ENCODE results near the gene TMEM207. TPM values are rescaled to one million over a fixed set of nuclear protein-coding genes. Genes with fewer than 3 reads are reported as not detected.

The TMEM207 gene
- total RNA-seq (not detected), polyA plus RNA-seq (not detected)

DNA sequence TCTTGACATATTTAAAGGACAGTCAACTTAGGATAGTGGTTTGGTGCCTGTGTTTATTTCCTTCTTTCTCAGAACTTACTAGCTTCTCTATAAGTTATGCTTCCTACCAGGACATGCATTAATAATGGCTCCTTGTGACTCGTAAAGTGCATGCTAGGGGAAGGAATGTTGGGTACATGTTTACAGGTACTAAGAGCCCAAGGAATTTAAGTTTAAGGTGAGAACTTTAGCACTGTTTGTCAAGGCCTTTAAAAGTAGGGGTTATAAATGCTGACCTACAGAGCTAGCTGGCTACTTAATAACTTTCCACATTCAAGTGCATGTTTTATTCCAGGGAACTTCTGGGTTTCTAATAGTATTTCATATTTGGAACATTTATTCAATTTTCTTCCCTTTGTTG lies at the start of gene TMEM207:
TSS of gene TMEM207 (minus strand) at position 101 of the 400 bp plus-strand sequence. CDS start at position 9, 92 bp downstream.
- Mint-ChIP-seq H3K27ac (peak within 1 kb of the TSS in 1 of 8 donors; percentile 1), H3K9me3 (no peaks in the 10 kb centered on the region), H3K4me1 (peaks cover 8 to 10% (median 9%) of the 10 kb centered on the region in 3 donors), H3K27me3 (peaks cover 0 to 8% of the 10 kb centered on the region in 2 donors), H3K4me3 (no peak within 1 kb of the TSS), H3K36me3 (no peaks in the 10 kb centered on the region)
- H3K27me3 ChIP-seq (ENCODE audit: insufficient read depth, low read length, poor library complexity, severe bottlenecking), result no peaks in the 10 kb centered on the region
- POLR2A ChIA-PET, result no interaction called here
- CTCF ChIA-PET, result no interaction called here
- H3K4me3 ChIP-seq (ENCODE audit: low read length), result no peak within 1 kb of the TSS
- no peaks in the 10 kb centered on the region for H3K4me1 ChIP-seq (ENCODE audit: insufficient read depth, low read length)
- no peak within 1 kb of the TSS for H3K27ac ChIP-seq (ENCODE audit: low read depth, low read length)
- H3K9me3 ChIP-seq (ENCODE audit: low read length), result no peaks in the 10 kb centered on the region
- DNase-seq, result no peak
- no peaks in the 10 kb centered on the region for H3K36me3 ChIP-seq (ENCODE audit: insufficient read depth, low read length)

DNA sequence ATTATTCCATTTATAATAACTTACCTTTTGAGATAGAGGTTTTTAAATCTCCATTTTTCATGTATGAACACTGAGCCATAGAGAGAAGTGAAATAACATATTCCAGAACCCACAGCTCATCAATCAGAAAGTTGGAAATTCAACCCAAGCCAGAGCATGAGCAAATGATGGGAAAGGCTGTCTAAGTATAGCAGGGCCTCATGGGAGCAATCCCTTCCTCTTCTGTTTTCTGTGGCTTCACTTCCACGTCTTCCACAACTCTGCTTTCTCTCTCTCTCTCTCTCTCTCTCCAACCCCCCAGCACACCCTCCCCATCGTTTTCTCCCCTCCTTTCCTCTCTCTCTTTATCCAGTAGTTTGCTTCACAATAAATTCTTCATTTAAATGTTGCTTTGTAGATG lies 49.4 kb upstream of the TMEM207 start:
- no peak for DNase-seq
- CTCF ChIA-PET, result interaction anchor here (0.8 kb wide), 1 partner anchor 14 kb away, joined by 5 read pairs; no protein-coding TSS in a partner anchor
- H3K27me3 Mint-ChIP-seq, result peaks cover 11 to 72% of the 10 kb centered on the region in 2 donors

DNA sequence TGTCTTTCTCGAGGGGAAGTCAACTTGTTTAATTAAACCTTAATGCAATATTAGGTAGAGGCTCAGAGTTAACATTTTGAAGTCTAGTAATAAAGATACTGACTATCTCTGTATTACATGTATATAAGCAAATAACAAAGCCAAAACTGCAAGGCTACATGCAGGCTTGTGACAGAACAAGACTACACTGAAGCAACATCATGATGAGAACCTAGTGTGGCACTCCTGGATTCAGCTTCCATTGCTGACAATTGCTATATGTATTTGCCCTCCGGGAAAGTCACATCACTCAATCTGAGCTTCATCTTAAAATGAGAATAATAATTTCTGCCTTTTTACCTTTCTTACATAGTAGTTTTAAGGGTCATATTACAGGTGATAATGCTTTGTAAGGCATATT lies 48.6 kb upstream of the TMEM207 start:
- no peak overlapping the region for H3K4me3 ChIP-seq (ENCODE audit: low read length)
- CTCF ChIA-PET, result no interaction called here
- no peak for DNase-seq
- no peak overlapping the region for H3K27ac ChIP-seq (ENCODE audit: low read depth, low read length)
- POLR2A ChIA-PET, result interaction anchor here (0.6 kb wide), 1 partner anchor 1025 kb away, joined by 3 read pairs; no protein-coding TSS in a partner anchor
- Mint-ChIP-seq H3K27ac (no peak overlapping the region), H3K4me1 (no peaks in the 10 kb centered on the region), H3K9me3 (no peaks in the 10 kb centered on the region), H3K36me3 (peaks cover 0 to 4% (median 0%) of the 10 kb centered on the region in 3 donors), H3K27me3 (peaks cover 11 to 71% of the 10 kb centered on the region in 2 donors), H3K4me3 (no peak overlapping the region)
- H3K9me3 ChIP-seq (ENCODE audit: low read length), result no peaks in the 10 kb centered on the region
- no peaks in the 10 kb centered on the region for H3K4me1 ChIP-seq (ENCODE audit: insufficient read depth, low read length)
- no peaks in the 10 kb centered on the region for H3K36me3 ChIP-seq (ENCODE audit: insufficient read depth, low read length)
- no peaks in the 10 kb centered on the region for H3K27me3 ChIP-seq (ENCODE audit: insufficient read depth, low read length, poor library complexity, severe bottlenecking)

More for the DNA sequence above, 49.4 kb upstream of the TMEM207 start:
- no peaks in the 10 kb centered on the region for H3K4me1 ChIP-seq (ENCODE audit: insufficient read depth, low read length)
- POLR2A ChIA-PET, result no interaction called here
- no peak overlapping the region for H3K4me3 ChIP-seq (ENCODE audit: low read length)
- peaks cover 0 to 4% (median 0%) of the 10 kb centered on the region in 3 donors for H3K36me3 Mint-ChIP-seq
- H3K27ac Mint-ChIP-seq, result no peak overlapping the region
- no peaks in the 10 kb centered on the region for H3K9me3 Mint-ChIP-seq
- H3K9me3 ChIP-seq (ENCODE audit: low read length), result no peaks in the 10 kb centered on the region
- H3K4me1 Mint-ChIP-seq, result no peaks in the 10 kb centered on the region
- H3K36me3 ChIP-seq (ENCODE audit: insufficient read depth, low read length), result no peaks in the 10 kb centered on the region
- no peaks in the 10 kb centered on the region for H3K27me3 ChIP-seq (ENCODE audit: insufficient read depth, low read length, poor library complexity, severe bottlenecking)
- H3K4me3 Mint-ChIP-seq, result no peak overlapping the region
- H3K27ac ChIP-seq (ENCODE audit: low read depth, low read length), result no peak overlapping the region

- Mint-ChIP-seq H3K27me3 (peaks cover 10 to 72% of the 10 kb centered on the region in 2 donors), H3K9me3 (no peaks in the 10 kb centered on the region), H3K36me3 (peaks cover 0 to 4% (median 1%) of the 10 kb centered on the region in 3 donors), H3K27ac (no peak overlapping the region), H3K4me1 (no peaks in the 10 kb centered on the region), H3K4me3 (no peak overlapping the region)
- DNase-seq, result no peak
- Histone ChIP-seq H3K27me3 (ENCODE audit: insufficient read depth, low read length, poor library complexity, severe bottlenecking) (no peaks in the 10 kb centered on the region), H3K36me3 (ENCODE audit: insufficient read depth, low read length) (no peaks in the 10 kb centered on the region), H3K4me3 (ENCODE audit: low read length) (no peak overlapping the region), H3K27ac (ENCODE audit: low read depth, low read length) (no peak overlapping the region), H3K9me3 (ENCODE audit: low read length) (no peaks in the 10 kb centered on the region), H3K4me1 (ENCODE audit: insufficient read depth, low read length) (no peaks in the 10 kb centered on the region)
- ChIA-PET CTCF (no interaction called here), POLR2A (interaction anchor here (0.6 kb wide), 1 partner anchor 1024 kb away, joined by 3 read pairs; no protein-coding TSS in a partner anchor)
Observed at GRCh38 chr3:190497811-190498210, 48.1 kb upstream of the TMEM207 start.

- ChIA-PET CTCF (no interaction called here), POLR2A (no interaction called here)
- H3K4me3 Mint-ChIP-seq, result no peak overlapping the region
- H3K36me3 ChIP-seq (ENCODE audit: insufficient read depth, low read length), result no peaks in the 10 kb centered on the region
- H3K4me1 Mint-ChIP-seq, result no peaks in the 10 kb centered on the region
- no peaks in the 10 kb centered on the region for H3K9me3 ChIP-seq (ENCODE audit: low read length)
- no peaks in the 10 kb centered on the region for H3K4me1 ChIP-seq (ENCODE audit: insufficient read depth, low read length)
- H3K9me3 Mint-ChIP-seq, result no peaks in the 10 kb centered on the region
- H3K36me3 Mint-ChIP-seq, result peaks cover 0 to 4% (median 1%) of the 10 kb centered on the region in 3 donors
- H3K27me3 Mint-ChIP-seq, result peaks cover 7 to 66% of the 10 kb centered on the region in 2 donors
- DNase-seq, result no peak
- H3K27ac Mint-ChIP-seq, result no peak overlapping the region
- H3K4me3 ChIP-seq (ENCODE audit: low read length), result no peak overlapping the region
- no peak overlapping the region for H3K27ac ChIP-seq (ENCODE audit: low read depth, low read length)
- H3K27me3 ChIP-seq (ENCODE audit: insufficient read depth, low read length, poor library complexity, severe bottlenecking), result no peaks in the 10 kb centered on the region
Observed at GRCh38 chr3:190496859-190497258, 47.2 kb upstream of the TMEM207 start.

DNA sequence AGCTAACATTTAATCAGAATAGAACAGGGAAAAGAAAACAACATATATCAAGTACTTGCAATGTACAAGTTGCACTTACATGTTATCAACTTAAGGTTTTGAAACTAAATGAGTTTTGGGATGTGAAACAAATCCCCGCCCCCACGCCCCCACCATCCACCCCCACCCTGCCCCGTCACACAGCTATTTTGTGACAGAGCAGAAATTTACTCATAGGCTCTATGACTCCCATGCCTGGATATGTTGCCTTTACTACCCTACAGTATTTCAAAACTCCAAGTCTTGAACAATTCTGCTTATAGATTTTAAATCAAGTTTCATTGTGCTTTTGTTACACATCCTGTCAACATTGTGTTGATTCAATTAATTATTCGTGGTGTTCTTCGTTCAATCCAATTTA lies 46.1 kb upstream of the TMEM207 start:
- Mint-ChIP-seq H3K36me3 (peaks cover 0 to 3% (median 1%) of the 10 kb centered on the region in 3 donors), H3K4me1 (no peaks in the 10 kb centered on the region), H3K27me3 (peaks cover 10 to 64% of the 10 kb centered on the region in 2 donors), H3K27ac (no peak overlapping the region), H3K9me3 (no peaks in the 10 kb centered on the region), H3K4me3 (no peak overlapping the region)
- no peaks in the 10 kb centered on the region for H3K4me1 ChIP-seq (ENCODE audit: insufficient read depth, low read length)
- no peak overlapping the region for H3K4me3 ChIP-seq (ENCODE audit: low read length)
- no peak overlapping the region for H3K27ac ChIP-seq (ENCODE audit: low read depth, low read length)
- no peaks in the 10 kb centered on the region for H3K9me3 ChIP-seq (ENCODE audit: low read length)
- DNase-seq, result no peak
- CTCF ChIA-PET, result no interaction called here
- no peaks in the 10 kb centered on the region for H3K36me3 ChIP-seq (ENCODE audit: insufficient read depth, low read length)
- POLR2A ChIA-PET, result no interaction called here
- no peaks in the 10 kb centered on the region for H3K27me3 ChIP-seq (ENCODE audit: insufficient read depth, low read length, poor library complexity, severe bottlenecking)

DNA sequence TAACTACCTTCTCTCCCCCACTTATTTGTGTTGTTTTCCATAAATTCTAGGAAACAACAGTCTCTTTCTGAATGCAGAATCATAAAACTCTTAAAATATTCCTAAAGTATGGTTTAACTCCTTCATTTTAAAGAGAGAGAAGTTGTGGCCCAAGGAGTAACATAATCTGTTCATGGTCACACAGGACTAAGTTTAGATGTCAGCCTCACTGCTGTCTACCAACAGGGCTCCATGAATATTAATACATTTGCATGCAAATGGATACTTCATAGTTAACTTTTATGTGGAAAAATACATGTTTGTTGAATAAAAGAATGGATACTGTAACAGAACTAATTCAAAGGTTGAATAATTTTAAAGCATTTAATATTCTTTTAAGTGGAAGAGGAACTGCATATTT lies 45.7 kb upstream of the TMEM207 start:
- Histone ChIP-seq H3K27ac (ENCODE audit: low read depth, low read length) (no peak overlapping the region), H3K27me3 (ENCODE audit: insufficient read depth, low read length, poor library complexity, severe bottlenecking) (no peaks in the 10 kb centered on the region), H3K4me3 (ENCODE audit: low read length) (no peak overlapping the region), H3K36me3 (ENCODE audit: insufficient read depth, low read length) (no peaks in the 10 kb centered on the region), H3K4me1 (ENCODE audit: insufficient read depth, low read length) (no peaks in the 10 kb centered on the region), H3K9me3 (ENCODE audit: low read length) (no peaks in the 10 kb centered on the region)
- no peaks in the 10 kb centered on the region for H3K9me3 Mint-ChIP-seq
- POLR2A ChIA-PET, result no interaction called here
- H3K4me1 Mint-ChIP-seq, result no peaks in the 10 kb centered on the region
- H3K27ac Mint-ChIP-seq, result no peak overlapping the region
- H3K27me3 Mint-ChIP-seq, result peaks cover 12 to 63% of the 10 kb centered on the region in 2 donors
- CTCF ChIA-PET, result no interaction called here
- no peak overlapping the region for H3K4me3 Mint-ChIP-seq
- no peak for DNase-seq
- H3K36me3 Mint-ChIP-seq, result peaks cover 0 to 1% (median 0%) of the 10 kb centered on the region in 3 donors

- no peaks in the 10 kb centered on the region for H3K9me3 ChIP-seq (ENCODE audit: low read length)
- Mint-ChIP-seq H3K4me1 (no peaks in the 10 kb centered on the region), H3K27ac (no peak overlapping the region), H3K9me3 (no peaks in the 10 kb centered on the region), H3K36me3 (peaks cover 0 to 1% (median 0%) of the 10 kb centered on the region in 3 donors), H3K4me3 (no peak overlapping the region), H3K27me3 (peaks cover 12 to 66% of the 10 kb centered on the region in 2 donors)
- CTCF ChIA-PET, result no interaction called here
- H3K4me3 ChIP-seq (ENCODE audit: low read length), result no peak overlapping the region
- no peaks in the 10 kb centered on the region for H3K4me1 ChIP-seq (ENCODE audit: insufficient read depth, low read length)
- POLR2A ChIA-PET, result no interaction called here
- no peak for DNase-seq
- no peaks in the 10 kb centered on the region for H3K36me3 ChIP-seq (ENCODE audit: insufficient read depth, low read length)
- H3K27ac ChIP-seq (ENCODE audit: low read depth, low read length), result no peak overlapping the region
- H3K27me3 ChIP-seq (ENCODE audit: insufficient read depth, low read length, poor library complexity, severe bottlenecking), result no peaks in the 10 kb centered on the region
Observed at GRCh38 chr3:190494907-190495306, 45.2 kb upstream of the TMEM207 start.
